ENCODE results near the gene DPP9. TPM values are rescaled to one million over a fixed set of nuclear protein-coding genes. Genes with fewer than 3 reads are reported as not detected.

The DPP9 gene
- 10.1 and 16.3 TPM in 2 replicates for polyA plus RNA-seq (2011; rRNA removed)
- polyA plus RNA-seq (2012; cell fraction: cytosol; rRNA removed) = 25.3 and 40.1 TPM in 2 replicates
- polyA plus RNA-seq (2012; cell fraction: nucleus; rRNA removed) = 59.4 and 64.0 TPM in 2 replicates
- polyA plus RNA-seq (2017; fragmentation: RNase III; extraction: RNeasy Plus Mini Kit Qiagen cat#74134 plus additional on column Dnase treatment) = 52.8 to 65.9 TPM (median 53.5 TPM) in 3 replicates
- 19.5 and 23.4 TPM in 2 replicates for polyA minus RNA-seq (2011; rRNA and poly(A)+ RNA removed)

- ChIA-PET POLR2A (interaction anchor here (1.5 to 2.3 kb wide), 3 partner anchors 10 to 143 kb away, joined by 3 to 9 read pairs (median 7); partner anchors contain the start of genes FEM1A and PLIN3), CTCF (interaction anchor here (1.1 to 16.2 kb wide), 4 partner anchors 10 to 67 kb away, joined by 3 to 222 read pairs (median 3); partner anchors contain the start of gene FEM1A)
- TF ChIP-seq HEYL (CRISPR knock-in tag; IDR thresholded peaks at IDR 0.05) = no peak
- TF ChIP-seq JUNB (IDR thresholded peaks at IDR 0.05) = no peak
- no peak for TF ChIP-seq FOSL2 (IDR thresholded peaks at IDR 0.05)
- 0 out of 2 replicates have a peak, but pooled peaks have one; percentile 25 for TF ChIP-seq FOSL2 (CRISPR knock-in tag; IDR thresholded peaks at IDR 0.05)
- TF ChIP-seq TP53 (CRISPR knock-in tag; IDR thresholded peaks at IDR 0.05) = no peak
- no peak for TF ChIP-seq RCOR1 (IDR thresholded peaks at IDR 0.05; ENCODE audit: low read depth, low read length)
- peak; percentile 45 to 60 for TF ChIP-seq RAD21 (conservative IDR thresholded peaks at IDR 0.05 in 1 of 2, IDR thresholded peaks at IDR 0.05 in 1 of 2)
- peak; percentile 22; the same call in 1 of the 3 replicates for TF ChIP-seq CTCF (IDR thresholded peaks at IDR 0.05)
- no peak for TF ChIP-seq TFCP2L1 (CRISPR knock-in tag; IDR thresholded peaks at IDR 0.05)
- no peak for TF ChIP-seq NPAS2 (CRISPR knock-in tag; IDR thresholded peaks at IDR 0.05; ENCODE audit: borderline replicate concordance)
- TF ChIP-seq ZSCAN20 (CRISPR knock-in tag; IDR thresholded peaks at IDR 0.05) = no peak
- no peak for TF ChIP-seq EP300 (IDR thresholded peaks at IDR 0.05)
- TF ChIP-seq NR3C1 (IDR thresholded peaks at IDR 0.05) = no peak
- TF ChIP-seq BCL3 (IDR thresholded peaks at IDR 0.05) = peak; percentile 25; the same call in 1 of the 3 replicates
- peak; percentile 60 for TF ChIP-seq MAX (IDR thresholded peaks at IDR 0.05)
- TF ChIP-seq KDM5A (IDR thresholded peaks at IDR 0.05) = peak; percentile 89
- TF ChIP-seq GATA3 (IDR thresholded peaks at IDR 0.05; ENCODE audit: borderline replicate concordance) = peak; percentile 78; the same call in 1 of the 2 replicates
- TF ChIP-seq BHLHE40 (IDR thresholded peaks at IDR 0.05; ENCODE audit: low read depth, low read length) = peak; percentile 85
- TF ChIP-seq SREBF2 (IDR thresholded peaks at IDR 0.05) = peak; percentile 89
- TF ChIP-seq MAZ (IDR thresholded peaks at IDR 0.05; ENCODE audit: borderline replicate concordance, low read depth, low read length) = 0 out of 2 replicates have a peak, but pooled peaks have one; percentile 61
- TF ChIP-seq USF2 (IDR thresholded peaks at IDR 0.05) = no peak
- no peak for TF ChIP-seq PBX3 (IDR thresholded peaks at IDR 0.05)
- peak; percentile 69; a peak in 3 of 5 replicates for TF ChIP-seq JUN (IDR thresholded peaks at IDR 0.05)
- FAIRE-seq (no peak), ATAC-seq (peak; percentile 92 to 94), DNase-seq (ENCODE audit: low read depth in 1 of 2, low spot score in 1 of 2) (peak; percentile 96 to 98)
- H3K27ac ChIP-seq = peak within 1 kb of the TSS; percentile 86 to 94
- H3K4me2 ChIP-seq = peak within 1 kb of the TSS; percentile 95
- H3K4me3 ChIP-seq = peak within 1 kb of the TSS; percentile 79
- H3K4me1 ChIP-seq = peaks cover 23% of the 10 kb centered on the region; the same call in 2 of the 3 replicates
- no peaks in the 10 kb centered on the region for H3K9me3 ChIP-seq
- WGBS (ENCODE audit: missing lambda C conversion rate) = 1% methylated on average over 23 of the region's 79 CpGs
Observed at GRCh38 chr19:4723595-4724514, at the start of gene DPP9. DPP9 (minus strand) TSS chr19:4723842; CDS start chr19:4719906, 3,936 bp downstream.

Measured in A549 (cell line).